ENCODE measurements around the gene SEMA4A.

The SEMA4A gene

GRCh38 chr1:156220226-156220625 lies 66.8 kb downstream of the SEMA4A start:
- H3K4me3 ChIP-seq (ENCODE audit: low read depth, low read length) = no peak overlapping the region
- no peak for TF ChIP-seq CTCF (IDR thresholded peaks at IDR 0.05; ENCODE audit: control insufficient read depth, extremely low read depth, insufficient read depth)

GRCh38 chr1:156221986-156222692 lies 68.8 kb downstream of the SEMA4A start:
- DNase-seq (ENCODE audit: low read depth) = no peak
- no peak for TF ChIP-seq CTCF (IDR thresholded peaks at IDR 0.05; ENCODE audit: control insufficient read depth, extremely low read depth, insufficient read depth)
- H3K4me3 ChIP-seq (ENCODE audit: low read depth, low read length) = no peak overlapping the region

More at GRCh38 chr1:156220226-156220625, 66.8 kb downstream of the SEMA4A start:
- DNase-seq (ENCODE audit: low read depth) = no peak

DNA sequence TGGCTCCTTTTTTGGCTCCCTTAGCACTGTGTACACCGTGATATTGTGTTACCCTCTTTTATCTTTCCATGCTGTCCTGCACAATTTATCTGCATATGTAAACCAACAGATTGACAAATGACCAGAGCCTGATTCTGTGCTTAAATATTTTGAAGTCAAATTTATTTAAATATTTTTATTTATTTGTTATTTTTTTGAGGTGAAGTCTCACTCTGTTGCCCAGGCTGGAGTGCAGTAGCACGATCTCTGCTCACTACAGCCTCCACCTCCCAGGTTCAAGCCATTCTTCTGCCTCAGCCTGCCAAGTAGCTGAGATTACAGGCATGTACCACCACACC lies 72.3 kb downstream of the SEMA4A start:
- no peak for DNase-seq (ENCODE audit: low read depth)
- TF ChIP-seq CTCF (IDR thresholded peaks at IDR 0.05; ENCODE audit: control insufficient read depth, extremely low read depth, insufficient read depth) = no peak
- H3K4me3 ChIP-seq (ENCODE audit: low read depth, low read length) = no peak overlapping the region

GRCh38 chr1:156226116-156226538 lies 72.7 kb downstream of the SEMA4A start:
- no peak for DNase-seq (ENCODE audit: low read depth)
- no peak overlapping the region for H3K4me3 ChIP-seq (ENCODE audit: low read depth, low read length)
- no peak for TF ChIP-seq CTCF (IDR thresholded peaks at IDR 0.05; ENCODE audit: control insufficient read depth, extremely low read depth, insufficient read depth)

- DNase-seq (ENCODE audit: low read depth) = no peak
- no peak for TF ChIP-seq CTCF (IDR thresholded peaks at IDR 0.05; ENCODE audit: control insufficient read depth, extremely low read depth, insufficient read depth)
- H3K4me3 ChIP-seq (ENCODE audit: low read depth, low read length) = no peak overlapping the region
Observed at GRCh38 chr1:156226782-156227181, 73.4 kb downstream of the SEMA4A start.

Measured in LNCaP clone FGC (cell line).